Prostate gland (tissue), 2 donors: ENCODE measurements around the gene KCTD15. TPM values are rescaled to one million over a fixed set of nuclear protein-coding genes. Genes with fewer than 3 reads are reported as not detected.
A peak's percentile ranks its signal among the peaks of the same experiment; 100 is the strongest.

Experiments
- DNase-seq: peaks from one replicate; pipeline ENCODE4 v3.0.0-alpha.2; 2019; ENCODE audit warnings: low spot score
- H3K27ac ChIP-seq, 2 donors: fragments of 200-600 bp; sonication (generic); 2 replicates each; pipeline ENCODE4 v1.5.1; 2017 to 2019
- H3K27me3 ChIP-seq: fragments of 200-600 bp; sonication (generic); replicated peaks from 2 replicates; pipeline ENCODE4 v1.5.1; 2019; ENCODE audit not compliant: insufficient read depth
- H3K36me3 ChIP-seq, 2 donors: fragments of 200-600 bp; sonication (generic); 1 replicate in 1 of 2; 2 replicates in 1 of 2; pipeline versions ENCODE4 v1.5.1 to v1.8.1; 2017 to 2019
- H3K4me1 ChIP-seq: fragments of 200-600 bp; sonication (generic); replicated peaks from 2 replicates; pipeline ENCODE4 v1.5.1; 2019
- H3K4me3 ChIP-seq, 2 donors: fragments of 200-600 bp; sonication (generic); 2 replicates each; pipeline ENCODE4 v1.5.1; 2017 to 2019
- H3K9me3 ChIP-seq: fragments of 200-600 bp; sonication (generic); 2 replicates; pipeline ENCODE4 v1.5.1; 2017
- CTCF ChIP-seq, 4 experiments: fragments of 200-600 bp in 2 of 4; fragments of 450-650 bp in 2 of 4; sonication (generic) in 2 of 4; IDR thresholded peaks; 1 replicate in 3 of 4; 2 replicates in 1 of 4; pipeline ENCODE4 v1.5.1; 2016 to 2019; ENCODE audit warnings: antibody characterized with exemption in 4 of 4, mild to moderate bottlenecking in 2 of 4, moderate library complexity in 2 of 4
- POLR2A ChIP-seq: fragments of 450-650 bp; IDR thresholded peaks from one replicate; pipeline ENCODE4 v1.6.1; 2016; ENCODE audit warnings: antibody characterized with exemption, mild to moderate bottlenecking
- POLR2AphosphoS5 ChIP-seq: sonication (generic); formaldehyde crosslinking; IDR thresholded peaks from one replicate; pipeline ENCODE4 v1.6.1; 2017; ENCODE audit warnings: antibody characterized with exemption
- WGBS: methylation state at CpG from one replicate; pipeline ENCODE4 v1.1.5; 2018; 5-methylcytosine and 5-hydroxymethylcytosine counted together
- intact Hi-C: fragments of 100-400 bp; cut with DNase I; formaldehyde crosslinking; loops from one replicate; pipeline ENCODE4 v1.14.2; 2022
- total RNA-seq, 2 donors: library from RNA; depleted of rRNA; stranded (reverse); fragments of >200 nt; gene quantifications; one replicate each; pipeline ENCODE4 v1.1.0, GENCODE V29; 2016

The KCTD15 gene
- total RNA-seq, 2 donors from 2014 or later = 41.7 to 74.6 TPM

- peak; percentile 66 for TF ChIP-seq POLR2AphosphoS5
- TF ChIP-seq CTCF (IDR thresholded peaks at IDR 0.05) = no peak
- no peak for TF ChIP-seq POLR2A
- WGBS = 71% methylated on average over 9 of the region's 10 CpGs
- H3K9me3 ChIP-seq = no peaks in the 10 kb centered on the region
- intact Hi-C loops = no loop called here
- no peaks in the 10 kb centered on the region for H3K4me1 ChIP-seq
- no peaks in the 10 kb centered on the region for H3K27me3 ChIP-seq
- peak overlapping the region; percentile 10 to 15 for H3K27ac ChIP-seq
- DNase-seq = peak; percentile 73
- H3K4me3 ChIP-seq = no peak overlapping the region
- H3K36me3 ChIP-seq = no peaks in the 10 kb centered on the region
These were observed 7.5 kb downstream of the KCTD15 start for GRCh38 chr19:33804021-33804799.

GRCh38 chr19:33805313-33805712, 8.6 kb downstream of the KCTD15 start:
- WGBS = 98% methylated on average over 3 of the region's 3 CpGs

GRCh38 chr19:33805840-33806433, 9.3 kb downstream of the KCTD15 start:
- Histone ChIP-seq H3K9me3 (no peaks in the 10 kb centered on the region), H3K36me3 (no peaks in the 10 kb centered on the region), H3K4me3 (no peak overlapping the region), H3K27ac (no peak overlapping the region), H3K4me1 (no peaks in the 10 kb centered on the region), H3K27me3 (no peaks in the 10 kb centered on the region)
- 78% methylated on average over 9 of the region's 9 CpGs for WGBS
- DNase-seq = no peak
- no peak for TF ChIP-seq POLR2A
- TF ChIP-seq CTCF (IDR thresholded peaks at IDR 0.05) = no peak
- no peak for TF ChIP-seq POLR2AphosphoS5
- intact Hi-C loops = no loop called here

More at GRCh38 chr19:33805313-33805712, 8.6 kb downstream of the KCTD15 start:
- H3K4me1 ChIP-seq = no peaks in the 10 kb centered on the region
- H3K27ac ChIP-seq = no peak overlapping the region
- DNase-seq = no peak
- H3K36me3 ChIP-seq = no peaks in the 10 kb centered on the region
- TF ChIP-seq CTCF (IDR thresholded peaks at IDR 0.05) (no peak), POLR2AphosphoS5 (no peak), POLR2A (no peak)
- no peaks in the 10 kb centered on the region for H3K27me3 ChIP-seq
- intact Hi-C loops = no loop called here
- no peaks in the 10 kb centered on the region for H3K9me3 ChIP-seq
- no peak overlapping the region for H3K4me3 ChIP-seq

GRCh38 chr19:33806434-33806881, 9.8 kb downstream of the KCTD15 start:
- WGBS = 65% methylated on average over 8 of the region's 8 CpGs
- no peak overlapping the region for H3K4me3 ChIP-seq
- TF ChIP-seq POLR2A (no peak), CTCF (IDR thresholded peaks at IDR 0.05) (no peak), POLR2AphosphoS5 (no peak)
- intact Hi-C loops = no loop called here
- no peaks in the 10 kb centered on the region for H3K9me3 ChIP-seq
- H3K27ac ChIP-seq = no peak overlapping the region
- no peak for DNase-seq
- H3K4me1 ChIP-seq = no peaks in the 10 kb centered on the region
- H3K36me3 ChIP-seq = no peaks in the 10 kb centered on the region
- no peaks in the 10 kb centered on the region for H3K27me3 ChIP-seq
